Neural progenitor cell (in vitro differentiated cells): ENCODE data around the gene MT1M. TPM values are rescaled to one million over a fixed set of nuclear protein-coding genes. Genes with fewer than 3 reads are reported as not detected.

ENCODE experiments used
- DNase-seq: peaks from one replicate; pipeline ENCODE4 v3.0.0-alpha.2; 2016; ENCODE audit warnings: low spot score
- H2AFZ ChIP-seq: fragments of 200-600 bp; sonication (generic); replicated peaks from 2 replicates; pipeline ENCODE4 v1.6.1; 2016; ENCODE audit warnings: antibody characterized with exemption
- H3F3A ChIP-seq: fragments of 200-600 bp; sonication (generic); 2 replicates; pipeline ENCODE4 v1.6.1; 2016; ENCODE audit warnings: antibody characterized with exemption, low read depth
- H3K27ac ChIP-seq: fragments of 200-600 bp; sonication (generic); 2 replicates; pipeline ENCODE4 v1.5.1; 2016; ENCODE audit warnings: mild to moderate bottlenecking
- H3K27me3 ChIP-seq: fragments of 200-600 bp; sonication (generic); 2 replicates; pipeline ENCODE4 v1.6.1; 2016; ENCODE audit warnings: mild to moderate bottlenecking, moderate library complexity
- H3K36me3 ChIP-seq: fragments of 200-600 bp; sonication (generic); 2 replicates; pipeline ENCODE4 v1.5.1; 2016
- H3K4me1 ChIP-seq: fragments of 200-600 bp; sonication (generic); 2 replicates; pipeline ENCODE4 v1.6.1; 2016; ENCODE audit warnings: mixed run types
- H3K4me2 ChIP-seq: fragments of 200-600 bp; sonication (generic); 2 replicates; pipeline ENCODE4 v1.6.1; 2016
- H3K4me3 ChIP-seq: fragments of 200-600 bp; sonication (generic); 2 replicates; pipeline ENCODE4 v1.5.1; 2016
- H3K79me2 ChIP-seq: fragments of 200-600 bp; sonication (generic); 2 replicates; pipeline ENCODE4 v1.6.1; 2016; ENCODE audit warnings: low read depth
- H3K9ac ChIP-seq: fragments of 200-600 bp; sonication (generic); 2 replicates; pipeline ENCODE4 v1.6.1; 2016
- H3K9me3 ChIP-seq: fragments of 200-600 bp; sonication (generic); 2 replicates; pipeline ENCODE4 v1.5.1; 2016; ENCODE audit warnings: low read depth
- H4K20me1 ChIP-seq: fragments of 200-600 bp; sonication (generic); 2 replicates; pipeline ENCODE4 v1.6.1; 2016; ENCODE audit warnings: low read depth
- H3K27ac Mint-ChIP-seq: 3 replicates; pipeline ENCODE4 v1.8.0; 2021; ENCODE audit warnings: mixed read lengths
- H3K27me3 Mint-ChIP-seq: 2 replicates; pipeline ENCODE4 v1.8.0; 2022; ENCODE audit warnings: low read depth, mild to moderate bottlenecking, inconsistent platforms, moderate library complexity, mixed read lengths; ENCODE audit not compliant: insufficient read depth
- H3K36me3 Mint-ChIP-seq: 3 replicates; pipeline ENCODE4 v1.8.0; 2021; ENCODE audit warnings: mixed read lengths
- H3K4me1 Mint-ChIP-seq: 3 replicates; pipeline ENCODE4 v1.8.0; 2021; ENCODE audit warnings: mixed read lengths
- H3K4me3 Mint-ChIP-seq: 3 replicates; pipeline ENCODE4 v1.8.0; 2021; ENCODE audit warnings: mild to moderate bottlenecking, moderate library complexity, mixed read lengths
- H3K9me3 Mint-ChIP-seq: 3 replicates; pipeline ENCODE4 v1.8.0; 2020; ENCODE audit warnings: mixed read lengths
- CTCF ChIP-seq: fragments of 200-600 bp; sonication (generic); IDR thresholded peaks from 2 replicates; pipeline ENCODE4 v1.5.1; 2017; ENCODE audit warnings: antibody characterized with exemption, mild to moderate bottlenecking
- EZH2 ChIP-seq: fragments of 200-600 bp; sonication (generic); IDR thresholded peaks from 2 replicates; pipeline ENCODE4 v1.6.1; 2017; ENCODE audit warnings: antibody characterized with exemption, mild to moderate bottlenecking, moderate library complexity
- EZH2phosphoT487 ChIP-seq: fragments of 200-600 bp; sonication (generic); IDR thresholded peaks from 2 replicates; pipeline ENCODE4 v1.6.1; 2017; ENCODE audit warnings: antibody characterized with exemption
- total RNA-seq: library from RNA; depleted of rRNA; stranded (reverse); fragments of >200 nt; gene quantifications from 2 replicates; pipeline ENCODE4 v1.2.3, GENCODE V29; 2015; ENCODE audit warnings: low replicate concordance

The MT1M gene
- total RNA-seq, 1 donor from 2014 or later = not detected

- H3K4me2 ChIP-seq = no peak overlapping the region
- no peaks in the 10 kb centered on the region for H3K36me3 Mint-ChIP-seq
- no peak for DNase-seq
- H2AFZ ChIP-seq = no peak overlapping the region
- peaks cover 3% of the 10 kb centered on the region for H3K4me1 Mint-ChIP-seq
- peaks cover 5% of the 10 kb centered on the region for H3F3A ChIP-seq
- peaks cover 7% of the 10 kb centered on the region for H4K20me1 ChIP-seq
- H3K9me3 Mint-ChIP-seq = no peaks in the 10 kb centered on the region
- peaks cover 97% of the 10 kb centered on the region for H3K27me3 ChIP-seq
- no peaks in the 10 kb centered on the region for H3K79me2 ChIP-seq
- no peak for TF ChIP-seq CTCF
- no peak for TF ChIP-seq EZH2
- TF ChIP-seq EZH2phosphoT487 = no peak
- no peaks in the 10 kb centered on the region for H3K9me3 ChIP-seq
- no peak overlapping the region for H3K4me3 ChIP-seq
- peaks cover 34% of the 10 kb centered on the region for H3K27me3 Mint-ChIP-seq
- no peaks in the 10 kb centered on the region for H3K4me1 ChIP-seq
- H3K4me3 Mint-ChIP-seq = no peak overlapping the region
- H3K9ac ChIP-seq = no peak overlapping the region
- no peaks in the 10 kb centered on the region for H3K36me3 ChIP-seq
- no peak overlapping the region for H3K27ac Mint-ChIP-seq
- no peak overlapping the region for H3K27ac ChIP-seq
Measured at GRCh38 chr16:56652600-56652999, 20.1 kb downstream of the MT1M start.

GRCh38 chr16:56653218-56653617 lies 20.8 kb downstream of the MT1M start:
- Histone ChIP-seq H2AFZ (no peak overlapping the region), H3K36me3 (no peaks in the 10 kb centered on the region), H3K79me2 (no peaks in the 10 kb centered on the region), H4K20me1 (peaks cover 5% of the 10 kb centered on the region), H3K27me3 (peaks cover 97% of the 10 kb centered on the region), H3K4me1 (peaks cover 4% of the 10 kb centered on the region), H3K9ac (no peak overlapping the region), H3K4me3 (no peak overlapping the region), H3K9me3 (no peaks in the 10 kb centered on the region), H3F3A (peaks cover 11% of the 10 kb centered on the region), H3K4me2 (no peak overlapping the region), H3K27ac (no peak overlapping the region)
- no peak overlapping the region for H3K27ac Mint-ChIP-seq
- peaks cover 7% of the 10 kb centered on the region for H3K4me1 Mint-ChIP-seq
- no peaks in the 10 kb centered on the region for H3K9me3 Mint-ChIP-seq
- DNase-seq = no peak
- no peak for TF ChIP-seq CTCF
- no peak for TF ChIP-seq EZH2
- no peak for TF ChIP-seq EZH2phosphoT487
- H3K27me3 Mint-ChIP-seq = peaks cover 34% of the 10 kb centered on the region
- H3K36me3 Mint-ChIP-seq = no peaks in the 10 kb centered on the region
- no peak overlapping the region for H3K4me3 Mint-ChIP-seq

- H3K36me3 Mint-ChIP-seq = no peaks in the 10 kb centered on the region
- Histone ChIP-seq H3K27ac (no peak within 1 kb of the TSS), H3K9me3 (no peaks in the 10 kb centered on the region), H3K9ac (no peak within 1 kb of the TSS), H3K4me3 (peak within 1 kb of the TSS; percentile 56), H3K27me3 (peaks cover 97% of the 10 kb centered on the region), H3K4me2 (peak within 1 kb of the TSS; percentile 86), H4K20me1 (peaks cover 8% of the 10 kb centered on the region), H3K79me2 (no peaks in the 10 kb centered on the region), H3K4me1 (peaks cover 7% of the 10 kb centered on the region), H3K36me3 (no peaks in the 10 kb centered on the region), H3F3A (peaks cover 13% of the 10 kb centered on the region), H2AFZ (peak within 1 kb of the TSS; percentile 74)
- H3K4me3 Mint-ChIP-seq = peak within 1 kb of the TSS; percentile 88
- H3K27me3 Mint-ChIP-seq = peaks cover 52% of the 10 kb centered on the region
- peak; percentile 89 for DNase-seq
- no peaks in the 10 kb centered on the region for H3K9me3 Mint-ChIP-seq
- H3K4me1 Mint-ChIP-seq = peaks cover 12% of the 10 kb centered on the region
- no peak within 1 kb of the TSS for H3K27ac Mint-ChIP-seq
- TF ChIP-seq CTCF (no peak), EZH2phosphoT487 (peak; percentile 23), EZH2 (peak; percentile 61)
Measured at GRCh38 chr16:56657555-56658326, 25.3 kb downstream of the MT1M start, which contains the start of gene MT1F. Gene MT1F (plus strand): TSS chr16:56657959. CDS start chr16:56658059, 100 bp downstream.
